22Rv1 (cell line): ENCODE data around the gene DET1.

Experiments
- ZFX ChIP-seq: fragments of 450-650 bp; IDR thresholded peaks from 2 replicates; pipeline ENCODE4 v1.6.1; 2017; ENCODE audit warnings: antibody characterized with exemption, borderline replicate concordance
- TF ChIP-seq, protein P1 (sequence below): fragments of 450-650 bp; IDR thresholded peaks from 2 replicates; pipeline ENCODE4 v1.5.1; 2017; ENCODE audit warnings: mild to moderate bottlenecking

GRCh38 chr15:88493844-88494243 lies 52.6 kb downstream of the DET1 start:
- TF ChIP-seq, protein P1, sequence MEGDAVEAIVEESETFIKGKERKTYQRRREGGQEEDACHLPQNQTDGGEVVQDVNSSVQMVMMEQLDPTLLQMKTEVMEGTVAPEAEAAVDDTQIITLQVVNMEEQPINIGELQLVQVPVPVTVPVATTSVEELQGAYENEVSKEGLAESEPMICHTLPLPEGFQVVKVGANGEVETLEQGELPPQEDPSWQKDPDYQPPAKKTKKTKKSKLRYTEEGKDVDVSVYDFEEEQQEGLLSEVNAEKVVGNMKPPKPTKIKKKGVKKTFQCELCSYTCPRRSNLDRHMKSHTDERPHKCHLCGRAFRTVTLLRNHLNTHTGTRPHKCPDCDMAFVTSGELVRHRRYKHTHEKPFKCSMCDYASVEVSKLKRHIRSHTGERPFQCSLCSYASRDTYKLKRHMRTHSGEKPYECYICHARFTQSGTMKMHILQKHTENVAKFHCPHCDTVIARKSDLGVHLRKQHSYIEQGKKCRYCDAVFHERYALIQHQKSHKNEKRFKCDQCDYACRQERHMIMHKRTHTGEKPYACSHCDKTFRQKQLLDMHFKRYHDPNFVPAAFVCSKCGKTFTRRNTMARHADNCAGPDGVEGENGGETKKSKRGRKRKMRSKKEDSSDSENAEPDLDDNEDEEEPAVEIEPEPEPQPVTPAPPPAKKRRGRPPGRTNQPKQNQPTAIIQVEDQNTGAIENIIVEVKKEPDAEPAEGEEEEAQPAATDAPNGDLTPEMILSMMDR, result no peak
- no peak for TF ChIP-seq ZFX
